GM18868 (cell line): ENCODE results near the gene GPS1.

Experiments used
- ATAC-seq: cut with Tn5 transposase; IDR thresholded peaks from one replicate; pipeline ENCODE4 v1.9.1; 2021; ENCODE audit warnings: mild to moderate bottlenecking, moderate library complexity; ENCODE audit not compliant: unreplicated experiment

The GPS1 gene

GRCh38 chr17:82041144-82041814, 10.4 kb upstream of the GPS1 start:
- no peak for ATAC-seq

- ATAC-seq, result no peak
These were observed 9.0 kb upstream of the GPS1 start for GRCh38 chr17:82042649-82043048.

DNA sequence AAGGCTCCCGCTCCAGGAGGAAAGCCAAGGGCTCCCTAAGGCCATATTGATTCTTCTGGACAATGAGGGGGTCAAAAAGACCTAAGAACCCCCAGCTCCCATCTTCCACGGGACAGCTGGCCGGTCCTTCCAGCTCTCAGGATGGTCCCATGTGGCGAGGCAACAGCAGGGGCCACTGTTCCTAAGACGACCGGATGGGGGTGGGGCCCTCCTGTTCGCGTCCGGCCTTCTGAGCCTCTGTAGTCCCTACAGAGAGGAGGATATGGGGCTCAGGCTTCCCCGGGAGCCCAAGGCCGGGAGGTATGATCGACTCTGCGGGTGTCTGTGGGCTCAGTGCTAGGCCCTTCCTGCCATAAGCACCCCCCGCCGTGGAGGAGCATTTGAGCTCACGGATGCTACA, 8.2 kb upstream of the GPS1 start:
- no peak for ATAC-seq

GRCh38 chr17:82045936-82046484, 5.7 kb upstream of the GPS1 start:
- no peak for ATAC-seq

DNA sequence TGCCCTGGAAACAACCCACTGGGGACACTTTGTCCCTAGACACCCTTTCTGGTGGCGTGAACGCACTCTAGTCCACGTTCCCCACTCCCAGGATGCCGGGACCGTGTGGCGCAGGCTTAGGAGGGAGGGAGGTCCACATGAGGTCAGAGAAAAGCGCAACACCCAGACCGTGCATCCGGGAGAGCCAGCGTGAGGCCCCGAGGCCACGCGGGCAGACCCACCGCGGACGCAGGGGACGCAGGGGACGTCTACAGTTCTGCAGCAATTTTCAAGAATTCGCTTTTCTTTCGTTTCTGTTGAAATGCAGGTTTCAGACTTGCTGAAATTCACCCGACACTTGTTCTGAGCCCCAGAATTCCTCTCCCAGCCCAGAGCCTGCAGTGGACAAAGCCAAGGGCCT, 4.8 kb upstream of the GPS1 start:
- ATAC-seq, result no peak

- ATAC-seq, result no peak
These were observed 4.3 kb upstream of the GPS1 start for GRCh38 chr17:82047379-82047778.

DNA sequence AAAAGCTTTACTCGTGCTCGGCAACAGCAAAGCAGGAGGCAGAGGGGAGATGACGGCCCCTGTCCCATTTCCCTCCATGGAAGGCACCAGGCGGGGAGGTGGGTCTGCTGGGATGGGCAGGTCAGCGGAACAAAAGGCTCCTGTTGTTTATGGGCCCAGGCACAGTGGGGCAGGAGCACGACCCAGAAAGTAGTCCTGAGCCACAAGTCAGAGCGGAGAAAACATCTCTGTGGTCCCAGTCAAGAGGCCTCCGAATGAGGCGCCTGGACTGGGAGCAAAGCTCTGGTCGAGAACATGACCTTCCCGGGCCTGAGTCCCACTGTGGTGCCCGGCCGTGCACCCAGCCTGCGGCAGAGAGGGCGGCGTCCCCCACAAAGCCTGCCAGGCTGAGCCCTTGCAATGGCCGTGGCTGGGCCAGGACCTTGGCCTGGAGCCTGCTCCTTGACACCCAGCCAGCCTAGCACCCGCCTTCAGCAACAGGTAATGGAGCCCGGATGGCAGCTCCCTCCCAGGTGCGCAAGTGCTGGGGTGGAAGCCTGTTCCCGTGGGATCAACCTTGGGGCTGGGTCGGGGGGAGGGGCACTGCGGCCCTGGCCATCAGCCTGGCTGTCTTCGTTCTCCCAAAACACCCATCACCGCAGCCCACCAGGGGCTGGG, 3.7 kb upstream of the GPS1 start:
- ATAC-seq, result no peak

- no peak for ATAC-seq
These were observed 3.1 kb upstream of the GPS1 start for GRCh38 chr17:82048571-82048971.

DNA sequence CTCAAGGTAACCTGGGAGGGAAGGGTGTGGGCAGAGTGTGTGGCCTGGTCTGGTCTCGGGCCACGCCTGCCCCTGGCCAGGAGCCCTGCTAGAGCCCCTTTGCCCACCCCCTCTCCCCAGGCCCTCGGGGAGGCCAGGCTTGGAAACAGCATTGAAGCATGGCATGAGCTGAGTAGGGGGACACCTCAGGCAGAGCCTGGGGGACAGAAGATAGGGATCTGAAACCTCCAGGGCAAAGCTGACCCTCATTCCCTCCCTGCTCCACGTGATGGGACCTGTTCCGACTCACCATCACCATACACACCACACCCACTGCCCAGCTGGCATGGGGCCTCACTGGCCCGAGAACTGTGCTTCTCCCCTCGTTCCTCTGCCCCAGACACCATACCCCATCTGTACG, 2.6 kb upstream of the GPS1 start:
- no peak for ATAC-seq

- no peak for ATAC-seq
These were observed 2.2 kb upstream of the GPS1 start for GRCh38 chr17:82049521-82049971.

DNA sequence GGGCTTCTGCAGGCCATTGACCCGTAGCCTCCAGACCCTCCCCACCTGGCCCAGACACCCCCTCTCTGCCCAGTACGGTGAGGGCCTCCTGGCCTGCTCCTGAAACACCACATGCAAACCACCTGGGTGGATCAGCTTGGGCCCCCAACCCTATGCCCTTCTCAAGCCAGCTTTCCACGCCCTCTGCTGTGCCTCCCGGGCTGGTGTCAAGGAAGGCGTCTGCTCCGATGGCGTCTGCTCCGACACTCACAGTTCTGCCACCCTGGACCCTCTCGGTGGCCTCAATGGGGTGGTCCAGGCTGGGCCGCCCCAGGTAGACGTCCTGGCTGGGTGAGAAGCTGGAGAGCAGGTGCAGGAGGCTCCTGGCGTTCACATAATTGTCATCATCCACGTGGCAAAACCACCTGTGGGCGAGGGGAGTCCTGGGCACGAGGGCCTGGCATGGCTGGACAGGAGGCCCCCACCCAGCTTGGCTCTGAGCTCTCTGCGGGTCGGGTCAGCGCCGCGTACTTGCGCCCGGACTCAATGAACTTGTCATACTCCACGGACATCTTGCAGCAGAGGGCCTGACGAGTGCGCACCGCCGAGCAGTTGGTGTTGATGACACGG, 1.4 kb upstream of the GPS1 start:
- ATAC-seq, result no peak

GRCh38 chr17:82050761-82051641, 697 bp upstream of the GPS1 start:
- no peak for ATAC-seq

DNA sequence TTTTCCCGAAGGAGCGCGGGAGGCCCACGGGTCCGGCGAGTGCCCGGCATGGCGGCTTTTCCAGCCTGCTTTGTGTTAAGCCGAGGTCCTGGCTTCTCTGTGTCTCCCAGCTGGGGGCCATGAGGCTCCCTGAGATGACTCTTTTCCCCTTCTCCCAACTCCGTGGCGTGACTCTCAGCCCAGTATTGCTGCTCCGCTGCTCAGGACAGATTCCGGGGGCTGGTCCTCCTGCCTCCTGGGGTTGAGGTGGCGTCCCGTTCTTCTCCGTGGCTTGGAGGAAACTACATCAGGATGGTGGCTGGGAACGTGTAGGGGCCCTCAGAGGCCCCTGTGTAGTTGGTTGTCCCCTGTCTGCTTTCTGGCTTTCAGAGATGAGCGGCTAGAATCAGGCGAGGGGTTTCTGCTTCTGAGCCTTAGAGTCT, 951 bp downstream of the GPS1 start:
- ATAC-seq, result no peak

DNA sequence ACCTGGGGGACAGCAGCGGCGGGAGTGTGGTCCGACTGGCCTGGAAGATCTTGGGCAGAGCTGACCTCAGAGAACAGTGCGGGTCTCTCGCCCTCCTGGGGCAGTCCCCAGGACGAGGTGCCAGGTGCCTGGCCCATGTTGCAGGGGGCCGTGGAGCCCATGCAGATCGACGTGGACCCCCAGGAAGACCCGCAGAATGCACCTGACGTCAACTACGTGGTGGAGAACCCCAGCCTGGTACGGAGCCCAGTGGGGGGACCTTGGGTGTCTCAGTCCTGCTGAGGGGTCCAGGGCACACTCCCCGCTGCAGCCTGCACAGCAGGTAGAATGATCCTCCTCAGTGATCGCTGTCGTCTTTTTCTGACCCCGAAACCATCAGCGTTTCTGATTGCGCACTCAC, 1.4 kb downstream of the GPS1 start:
- ATAC-seq, result no peak

GRCh38 chr17:82053556-82054263, 2.0 kb downstream of the GPS1 start:
- no peak for ATAC-seq

GRCh38 chr17:82054351-82055022, 2.8 kb downstream of the GPS1 start:
- ATAC-seq, result no peak

DNA sequence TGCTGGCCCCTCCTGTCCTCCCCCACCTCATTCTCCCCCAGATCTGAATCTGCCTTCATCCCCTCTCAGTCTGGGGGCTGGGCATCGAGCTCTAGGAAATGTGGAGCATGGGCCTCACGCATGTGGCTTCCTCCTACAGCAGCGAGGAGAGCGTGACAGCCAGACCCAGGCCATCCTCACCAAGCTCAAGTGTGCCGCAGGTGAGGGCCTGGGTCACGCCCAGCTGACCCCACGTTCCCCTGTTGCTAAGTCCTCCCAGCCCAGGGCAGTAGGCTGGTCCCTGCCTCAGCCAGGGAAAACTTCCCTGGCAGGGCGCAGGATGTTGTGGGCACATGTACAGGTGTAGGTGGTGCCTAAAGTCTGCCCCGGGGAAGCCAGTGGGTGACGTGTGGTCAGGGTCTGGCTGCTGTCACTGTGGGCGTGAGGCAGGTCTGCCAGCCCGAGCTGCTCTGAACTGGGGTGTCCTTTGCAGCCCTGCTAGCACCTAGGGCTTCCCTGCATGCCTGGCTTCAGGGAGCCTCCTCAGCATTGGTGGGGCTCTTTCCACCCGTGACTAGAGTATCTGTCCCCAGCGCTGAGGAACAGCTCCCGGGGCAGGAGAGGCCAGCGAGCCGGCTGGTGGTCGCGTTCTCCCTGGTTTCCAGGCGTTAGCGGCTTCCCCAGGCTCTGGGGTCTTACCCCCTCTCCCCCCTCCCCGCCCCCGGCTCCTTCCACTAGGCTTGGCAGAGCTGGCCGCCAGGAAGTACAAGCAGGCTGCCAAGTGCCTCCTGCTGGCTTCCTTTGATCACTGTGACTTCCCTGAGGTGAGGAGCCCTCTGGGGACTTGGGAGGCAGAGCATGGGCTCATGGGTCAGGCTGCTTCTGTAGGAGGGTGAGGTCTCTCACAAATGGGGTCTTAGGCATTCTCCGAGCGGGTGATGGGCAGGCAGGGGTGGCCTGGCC, 3.6 kb downstream of the GPS1 start:
- ATAC-seq, result no peak

- ATAC-seq, result no peak
These were observed 4.4 kb downstream of the GPS1 start for GRCh38 chr17:82055965-82056728.
